A673 (cell line): Measurements from ENCODE around the gene WEE2. TPM values are rescaled to one million over a fixed set of nuclear protein-coding genes. Genes with fewer than 3 reads are reported as not detected.

ENCODE experiments used
- BruUV-seq: library from RNA; stranded (reverse); fragments of 400-500 nt; replicated peaks from 2 replicates; lab custom pipeline; 2021; lab: Mats Ljungman, UMichigan
- CTCF ChIA-PET: fragments of 300-600 bp; sonication (Branson Sonifier 250); formaldehyde crosslinking; loops from one replicate; lab custom pipeline; 2022; ENCODE audit warnings: antibody characterized with exemption; lab: Charles Lee
- POLR2A ChIA-PET: fragments of 300-600 bp; sonication (Branson Sonifier 250); formaldehyde crosslinking; loops from one replicate; lab custom pipeline; 2022; ENCODE audit warnings: antibody characterized with exemption; ENCODE audit not compliant: low non-redundant PET; lab: Charles Lee
- DNase-seq: peaks from one replicate; pipeline ENCODE4 v3.0.0-alpha.2; 2015; ENCODE audit warnings: low spot score
- H3K27ac ChIP-seq: fragments of 200-600 bp; sonication (generic); 2 replicates; pipeline ENCODE4 v1.5.1; 2016; ENCODE audit warnings: mixed run types, low read depth, mild to moderate bottlenecking, mixed read lengths, antibody characterized with exemption, low read length; ENCODE audit not compliant: poor library complexity, severe bottlenecking
- H3K27me3 ChIP-seq: fragments of 200-600 bp; sonication (generic); replicated peaks from 2 replicates; pipeline ENCODE4 v1.6.1; 2017; ENCODE audit warnings: mixed run types, low read depth, mild to moderate bottlenecking, mixed read lengths, antibody characterized with exemption, low read length; ENCODE audit not compliant: insufficient read depth, poor library complexity
- H3K36me3 ChIP-seq: fragments of 200-600 bp; sonication (generic); 2 replicates; pipeline ENCODE4 v1.6.1; 2016; ENCODE audit warnings: mixed run types, mild to moderate bottlenecking, mixed read lengths, antibody characterized with exemption, low read length; ENCODE audit not compliant: insufficient read depth, poor library complexity, severe bottlenecking
- H3K4me1 ChIP-seq: fragments of 200-600 bp; sonication (generic); 2 replicates; pipeline ENCODE4 v1.6.1; 2017; ENCODE audit warnings: mixed run types, mild to moderate bottlenecking, mixed read lengths, antibody characterized with exemption, low read length; ENCODE audit not compliant: insufficient read depth, poor library complexity, severe bottlenecking
- H3K4me3 ChIP-seq: fragments of 200-600 bp; sonication (generic); 2 replicates; pipeline ENCODE4 v1.5.1; 2016; ENCODE audit warnings: low read depth, mixed run types, mild to moderate bottlenecking, mixed read lengths, low read length; ENCODE audit not compliant: poor library complexity, severe bottlenecking
- H3K9me3 ChIP-seq: fragments of 200-600 bp; sonication (generic); 2 replicates; pipeline ENCODE4 v1.6.1; 2016; ENCODE audit warnings: mixed run types, low read depth, mild to moderate bottlenecking, mixed read lengths, antibody characterized with exemption, low read length; ENCODE audit not compliant: poor library complexity, severe bottlenecking
- CTCF ChIP-seq: fragments of 300-800, 200-600 bp; sonication (generic); conservative IDR thresholded peaks from 2 replicates; pipeline ENCODE4 v1.5.1; 2017; ENCODE audit warnings: low read depth, mild to moderate bottlenecking, antibody characterized with exemption, low read length, moderate library complexity, mixed read lengths
- EZH2 ChIP-seq: fragments of 200-600 bp; sonication (generic); IDR thresholded peaks from 2 replicates; pipeline ENCODE4 v1.6.1; 2017; ENCODE audit warnings: borderline replicate concordance, low read depth, mild to moderate bottlenecking, mixed read lengths, antibody characterized with exemption, low read length; ENCODE audit not compliant: poor library complexity, severe bottlenecking
- intact Hi-C: fragments of 100-400 bp; cut with micrococcal nuclease; formaldehyde crosslinking; loops from one replicate; pipeline ENCODE4 v1.10.0; 2022; ENCODE audit not compliant: unreplicated experiment
- total RNA-seq: library from RNA; stranded (reverse); gene quantifications from 2 replicates; pipeline ENCODE4 v1.2.3, GENCODE V29; 2021

WEE2 gene
- total RNA-seq, 1 experiment from 2014 or later, result 0.09 TPM

- no peak for DNase-seq
- ChIA-PET CTCF (no interaction called here), POLR2A (no interaction called here)
- peaks cover 20% of the 10 kb centered on the region for H3K27me3 ChIP-seq
- no peaks in the 10 kb centered on the region for H3K4me1 ChIP-seq
- no peak overlapping the region for H3K27ac ChIP-seq
- H3K4me3 ChIP-seq, result no peak overlapping the region
- no TSS peak for BruUV-seq
- H3K9me3 ChIP-seq, result no peaks in the 10 kb centered on the region
- H3K36me3 ChIP-seq, result no peaks in the 10 kb centered on the region
- intact Hi-C loops, result no loop called here
- TF ChIP-seq CTCF, result no peak
- TF ChIP-seq EZH2, result no peak
These were observed 5.7 kb downstream of the WEE2 start for GRCh38 chr7:141713890-141714289.

GRCh38 chr7:141714571-141714970 lies 6.4 kb downstream of the WEE2 start:
- H3K27ac ChIP-seq, result no peak overlapping the region
- H3K9me3 ChIP-seq, result no peaks in the 10 kb centered on the region
- no peak overlapping the region for H3K4me3 ChIP-seq
- CTCF ChIA-PET, result no interaction called here
- H3K4me1 ChIP-seq, result no peaks in the 10 kb centered on the region
- no peaks in the 10 kb centered on the region for H3K36me3 ChIP-seq
- intact Hi-C loops, result no loop called here
- no TSS peak for BruUV-seq
- TF ChIP-seq EZH2, result no peak
- no peak for DNase-seq
- peaks cover 20% of the 10 kb centered on the region for H3K27me3 ChIP-seq
- POLR2A ChIA-PET, result no interaction called here

GRCh38 chr7:141715018-141715417 lies 6.9 kb downstream of the WEE2 start:
- Histone ChIP-seq H3K4me1 (no peaks in the 10 kb centered on the region), H3K36me3 (no peaks in the 10 kb centered on the region), H3K27ac (no peak overlapping the region), H3K9me3 (no peaks in the 10 kb centered on the region), H3K4me3 (no peak overlapping the region), H3K27me3 (peaks cover 20% of the 10 kb centered on the region)
- intact Hi-C loops, result no loop called here
- BruUV-seq, result no TSS peak
- POLR2A ChIA-PET, result no interaction called here
- no peak for TF ChIP-seq EZH2
- TF ChIP-seq CTCF, result no peak
- no peak for DNase-seq
- CTCF ChIA-PET, result no interaction called here
